MG63 (cell line): ENCODE data around the gene TXNRD1. TPM values are rescaled to one million over a fixed set of nuclear protein-coding genes. Genes with fewer than 3 reads are reported as not detected.
"Not testable (repeated sequence)": the region's sequence is repeated elsewhere in the genome, so short reads cannot be mapped to it uniquely, and the experiment has no call there.

ENCODE experiments used
- DNase-seq: peaks from one replicate; pipeline ENCODE4 v3.0.0-alpha.2; 2020
- H3K27me3 ChIP-seq: fragments of 250-450 bp; sonication (Bioruptor Pico); 2 replicates; pipeline ENCODE4 v1.5.1; 2020; ENCODE audit warnings: mild to moderate bottlenecking, moderate library complexity
- H3K36me3 ChIP-seq: fragments of 250-450 bp; sonication (Bioruptor Pico); 2 replicates; pipeline ENCODE4 v1.5.1; 2020; ENCODE audit warnings: mild to moderate bottlenecking, moderate library complexity
- H3K4me3 ChIP-seq: fragments of 250-450 bp; sonication (Bioruptor Pico); 2 replicates; pipeline ENCODE4 v1.5.1; 2020; ENCODE audit warnings: mild to moderate bottlenecking, moderate library complexity
- H3K9me3 ChIP-seq: fragments of 250-450 bp; sonication (Bioruptor Pico); 2 replicates; pipeline ENCODE4 v1.5.1; 2020; ENCODE audit warnings: mild to moderate bottlenecking, moderate library complexity
- total RNA-seq: library from RNA; depleted of rRNA; stranded (reverse); fragments of >200 nt; shearing (Covaris generic); gene quantifications from 2 replicates; pipeline ENCODE4 v1.2.3, GENCODE V29; 2014; ENCODE audit warnings: low replicate concordance; rRNA removed

Gene TXNRD1
- total RNA-seq, 1 experiment from 2014 or later: 924 TPM

GRCh38 chr12:104374806-104375205 lies 159.2 kb downstream of the TXNRD1 start:
- no peak overlapping the region for H3K4me3 ChIP-seq
- no peaks in the 10 kb centered on the region for H3K36me3 ChIP-seq
- H3K9me3 ChIP-seq: no peaks in the 10 kb centered on the region
- DNase-seq: no peak
- H3K27me3 ChIP-seq: no peaks in the 10 kb centered on the region

- no peak overlapping the region for H3K4me3 ChIP-seq
- H3K27me3 ChIP-seq: no peaks in the 10 kb centered on the region
- no peaks in the 10 kb centered on the region for H3K36me3 ChIP-seq
- no peak for DNase-seq
- H3K9me3 ChIP-seq: no peaks in the 10 kb centered on the region
These were observed 160.2 kb downstream of the TXNRD1 start for GRCh38 chr12:104375775-104376174.

DNA sequence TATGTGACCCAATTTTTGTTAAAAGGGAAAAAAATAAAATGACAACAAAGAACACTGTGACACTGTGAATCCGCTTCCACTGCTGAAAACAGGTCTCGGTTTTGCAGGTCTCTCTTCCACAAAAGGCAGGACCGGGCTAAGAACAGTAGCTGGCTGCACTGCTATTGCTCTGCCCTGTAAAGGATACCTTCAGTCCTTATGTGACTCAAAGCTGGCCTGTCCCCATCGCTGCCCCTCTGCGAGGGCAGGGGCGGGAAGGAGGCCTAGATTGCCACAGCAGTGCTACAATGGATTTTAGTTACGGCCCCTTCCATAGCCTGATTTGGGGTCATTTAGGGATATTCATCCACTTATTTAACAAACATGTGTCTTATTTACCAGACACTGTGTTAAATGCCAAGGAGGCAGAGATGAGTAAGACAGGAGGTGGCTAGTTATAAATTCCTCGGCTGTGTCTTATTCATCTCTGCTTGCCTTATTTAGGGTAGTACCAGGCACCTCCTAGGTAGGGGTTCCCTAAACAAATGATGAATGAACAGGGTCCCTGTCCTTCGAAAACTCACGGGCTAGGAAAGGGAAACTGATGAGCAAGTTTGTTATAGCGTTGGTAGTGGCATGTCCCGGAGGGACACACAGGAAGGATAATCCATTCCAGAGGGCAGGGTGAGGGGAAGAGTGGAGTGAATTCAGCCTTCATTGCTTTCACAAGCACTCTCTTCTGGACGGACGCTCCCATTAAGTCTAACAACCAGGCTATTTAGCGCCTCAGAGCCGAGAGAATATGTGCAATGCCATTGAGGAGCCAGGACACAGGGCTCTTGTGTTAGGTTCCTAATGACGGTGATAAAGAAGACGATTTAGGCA lies 161.3 kb downstream of the TXNRD1 start:
- H3K9me3 ChIP-seq: no peaks in the 10 kb centered on the region
- no peak overlapping the region for H3K4me3 ChIP-seq
- no peaks in the 10 kb centered on the region for H3K36me3 ChIP-seq
- no peak for DNase-seq
- H3K27me3 ChIP-seq: no peaks in the 10 kb centered on the region

DNA sequence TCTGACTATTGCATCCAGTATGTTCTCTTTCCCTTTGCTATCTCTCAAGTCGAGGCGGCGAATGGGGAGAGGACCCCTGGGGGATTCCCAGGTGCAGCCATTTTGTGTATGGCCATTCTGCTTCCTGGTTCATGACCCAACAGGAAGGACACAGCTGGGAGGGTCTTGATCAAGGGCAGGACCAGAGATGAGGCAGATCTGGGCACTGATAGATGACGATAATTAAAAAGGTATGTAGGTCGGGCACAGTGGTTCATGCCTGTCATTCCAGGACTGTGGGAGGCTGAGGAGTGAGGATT lies 161.9 kb downstream of the TXNRD1 start:
- DNase-seq: no peak
- no peaks in the 10 kb centered on the region for H3K9me3 ChIP-seq
- H3K27me3 ChIP-seq: no peaks in the 10 kb centered on the region
- no peak overlapping the region for H3K4me3 ChIP-seq
- H3K36me3 ChIP-seq: no peaks in the 10 kb centered on the region

- H3K4me3 ChIP-seq: no peak overlapping the region
- H3K36me3 ChIP-seq: no peaks in the 10 kb centered on the region
- no peak for DNase-seq
- no peaks in the 10 kb centered on the region for H3K9me3 ChIP-seq
- H3K27me3 ChIP-seq: no peaks in the 10 kb centered on the region
These were observed 162.8 kb downstream of the TXNRD1 start for GRCh38 chr12:104378427-104378826.

DNA sequence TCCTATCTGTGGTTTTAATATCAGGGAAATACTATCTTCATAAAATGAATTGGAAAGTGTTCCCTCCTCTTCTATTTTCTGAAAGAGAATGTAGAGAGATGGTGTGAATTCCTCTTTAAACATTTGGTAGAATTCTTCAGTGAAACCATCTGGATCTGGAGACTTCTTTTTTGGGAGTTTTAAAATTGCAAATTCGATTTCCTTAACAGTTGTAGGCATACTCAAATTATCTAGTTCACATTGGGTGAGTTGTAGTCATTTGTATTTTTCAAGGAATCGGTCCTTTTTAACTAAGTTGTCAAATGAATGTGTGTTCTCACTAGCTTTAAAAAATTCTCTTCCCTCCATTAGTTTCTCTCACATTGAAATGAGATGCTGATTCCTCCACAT lies 165.8 kb downstream of the TXNRD1 start:
- Histone ChIP-seq H3K27me3 (no peaks in the 10 kb centered on the region), H3K9me3 (no peaks in the 10 kb centered on the region), H3K4me3 (no peak overlapping the region), H3K36me3 (no peaks in the 10 kb centered on the region)
- DNase-seq: no peak

GRCh38 chr12:104381731-104382480 lies 166.3 kb downstream of the TXNRD1 start:
- no peak overlapping the region for H3K4me3 ChIP-seq
- H3K27me3 ChIP-seq: no peaks in the 10 kb centered on the region
- H3K36me3 ChIP-seq: no peaks in the 10 kb centered on the region
- no peaks in the 10 kb centered on the region for H3K9me3 ChIP-seq
- DNase-seq: peak; percentile 53

DNA sequence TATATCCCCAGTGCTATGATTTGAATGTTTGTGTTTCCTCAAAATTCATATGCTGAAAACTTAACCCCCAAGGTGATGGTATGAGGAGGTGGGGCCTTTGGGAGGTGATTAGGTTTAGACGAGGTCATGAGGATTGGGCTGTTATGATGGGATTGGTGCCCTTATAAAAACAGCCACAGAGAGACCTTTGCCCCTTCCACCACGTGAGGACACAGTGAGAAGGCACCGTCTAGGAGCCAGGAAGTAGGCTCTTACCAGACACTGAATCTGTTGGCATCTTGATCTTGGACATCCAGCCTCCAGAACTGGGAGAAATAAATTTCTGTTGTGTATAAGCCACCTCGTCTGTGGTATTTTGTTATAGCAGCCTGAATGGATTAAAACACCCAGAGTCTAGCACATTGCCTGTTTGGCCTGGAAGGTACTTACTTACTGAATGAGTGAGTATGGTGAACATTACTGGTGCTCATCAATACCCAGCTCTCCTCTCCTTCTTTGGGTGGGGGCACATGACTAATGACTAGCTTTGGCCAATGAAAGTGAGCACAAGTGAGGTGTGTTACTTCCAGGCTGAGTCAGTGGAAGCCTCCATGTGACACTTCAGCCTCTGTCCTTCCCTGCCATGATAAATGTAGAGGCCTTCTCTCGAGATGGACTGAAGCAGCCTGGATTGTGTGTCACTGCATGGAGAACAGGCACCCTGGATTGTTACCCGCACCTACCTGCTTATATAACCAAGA lies 168.7 kb downstream of the TXNRD1 start:
- H3K4me3 ChIP-seq: no peak overlapping the region
- no peaks in the 10 kb centered on the region for H3K9me3 ChIP-seq
- no peaks in the 10 kb centered on the region for H3K36me3 ChIP-seq
- no peaks in the 10 kb centered on the region for H3K27me3 ChIP-seq
- no peak for DNase-seq

- Histone ChIP-seq H3K36me3 (no peaks in the 10 kb centered on the region), H3K27me3 (no peaks in the 10 kb centered on the region), H3K9me3 (no peaks in the 10 kb centered on the region), H3K4me3 (no peak overlapping the region)
- DNase-seq: no peak
These were observed 169.9 kb downstream of the TXNRD1 start for GRCh38 chr12:104385510-104385909.

- Histone ChIP-seq H3K27me3 (no peaks in the 10 kb centered on the region), H3K36me3 (no peaks in the 10 kb centered on the region), H3K4me3 (no peak overlapping the region), H3K9me3 (no peaks in the 10 kb centered on the region)
- DNase-seq: no peak
These were observed 170.9 kb downstream of the TXNRD1 start for GRCh38 chr12:104386461-104386860.

DNA sequence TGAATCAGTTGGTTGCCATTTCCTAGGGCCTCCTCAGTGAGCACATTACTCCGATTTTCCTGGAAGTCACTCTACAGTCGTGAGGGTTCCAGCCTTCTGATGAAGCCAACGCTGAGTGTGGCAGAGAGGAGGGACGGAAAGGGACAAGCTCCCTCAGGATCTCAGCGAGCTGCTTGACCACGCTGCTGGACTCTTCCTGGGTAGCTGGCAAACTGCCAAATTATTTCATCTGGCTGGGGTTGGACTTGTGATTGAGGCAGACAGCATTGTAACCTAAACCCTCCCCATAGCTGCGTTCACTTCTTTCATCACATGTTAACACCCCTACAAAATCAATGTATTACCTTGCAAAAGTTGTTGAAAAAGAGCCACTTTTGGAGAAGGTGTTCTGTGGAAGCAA lies 171.6 kb downstream of the TXNRD1 start:
- no peak for DNase-seq
- no peaks in the 10 kb centered on the region for H3K36me3 ChIP-seq
- H3K27me3 ChIP-seq: no peaks in the 10 kb centered on the region
- H3K4me3 ChIP-seq: no peak overlapping the region
- no peaks in the 10 kb centered on the region for H3K9me3 ChIP-seq

- not testable (repeated sequence) for H3K9me3 ChIP-seq, H3K27me3 ChIP-seq, H3K4me3 ChIP-seq, H3K36me3 ChIP-seq, DNase-seq
These were observed 178.5 kb downstream of the TXNRD1 start for GRCh38 chr12:104394086-104394485.

Other genes starting within 250 kb of the TXNRD1 start
- 24.6 and 42.0 TPM in 2 replicates for gene TDG, start 249.9 kb upstream of the TXNRD1 start, total RNA-seq
- not detected in 2 replicates for gene GLT8D2, start 165.6 kb upstream of the TXNRD1 start, total RNA-seq
- gene HCFC2, start 151.2 kb upstream of the TXNRD1 start, total RNA-seq: 6.1 and 16.3 TPM in 2 replicates
- gene NFYB, start 77.6 kb upstream of the TXNRD1 start, total RNA-seq: 34.1 and 38.7 TPM in 2 replicates
- 6.0 and 6.8 TPM in 2 replicates for gene EID3, start 88.0 kb downstream of the TXNRD1 start, total RNA-seq
- gene CHST11, start 241.2 kb downstream of the TXNRD1 start, total RNA-seq: 0.07 and 0.13 TPM in 2 replicates